Bladder microvascular endothelial cell (primary cell): Measurements from ENCODE around the gene PPIP5K2. TPM values are rescaled to one million over a fixed set of nuclear protein-coding genes. Genes with fewer than 3 reads are reported as not detected.

Source experiments
- total RNA-seq: library from RNA; depleted of rRNA; stranded (reverse); fragments of >200 nt; gene quantifications from 2 replicates; pipeline ENCODE4 v1.2.3, GENCODE V29; 2014

The PPIP5K2 gene
- 20.6 and 59.5 TPM in 2 replicates for total RNA-seq

DNA sequence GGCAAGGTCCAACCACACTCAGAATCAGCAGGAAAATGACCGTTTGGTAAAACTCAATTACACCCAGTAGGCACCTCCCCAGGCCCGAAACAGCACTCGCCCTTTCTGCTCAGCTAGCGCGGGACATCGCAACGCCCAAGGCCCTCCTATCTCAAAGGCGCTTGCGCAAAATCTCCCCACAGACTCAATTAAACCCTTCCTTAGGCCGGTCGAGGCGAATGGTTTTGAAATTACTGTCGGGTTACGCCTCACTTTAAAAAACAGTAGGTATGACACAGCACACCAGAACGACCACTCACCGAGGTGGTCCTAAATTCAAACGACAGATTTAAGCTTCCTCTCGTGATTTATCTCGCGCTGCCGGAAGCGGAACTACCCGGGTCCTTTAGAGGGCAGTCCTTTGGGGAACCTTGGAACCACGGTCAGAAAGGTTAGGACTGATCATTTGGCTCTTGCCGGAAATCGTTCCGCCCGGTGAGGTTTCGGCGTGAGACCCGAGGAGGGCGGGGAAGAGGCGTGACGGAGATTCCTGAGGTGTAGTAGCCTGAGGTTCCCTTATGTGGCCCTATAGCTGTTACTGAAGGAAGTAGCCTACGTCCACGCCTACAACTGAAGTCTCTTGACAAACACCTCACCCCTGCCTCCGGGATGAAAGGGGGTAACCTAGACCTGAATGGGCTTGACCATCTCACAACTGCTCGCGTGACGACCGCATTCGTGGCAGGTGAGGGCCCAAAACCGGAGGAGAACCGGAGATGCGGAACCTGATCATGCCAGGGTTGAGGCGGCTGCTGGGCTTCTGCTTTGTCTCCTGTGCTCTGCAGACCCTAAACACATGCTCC is at the start of gene PPIP5K2, which contains the start of gene GIN1:
Gene PPIP5K2 (plus strand): TSS at position 537 of the 842 bp plus-strand sequence. CDS start 9,289 bp downstream, outside the sequence.
Gene GIN1 (minus strand): TSS at position 374 of the 842 bp plus-strand sequence. CDS start 11,431 bp downstream, outside the sequence.

DNA sequence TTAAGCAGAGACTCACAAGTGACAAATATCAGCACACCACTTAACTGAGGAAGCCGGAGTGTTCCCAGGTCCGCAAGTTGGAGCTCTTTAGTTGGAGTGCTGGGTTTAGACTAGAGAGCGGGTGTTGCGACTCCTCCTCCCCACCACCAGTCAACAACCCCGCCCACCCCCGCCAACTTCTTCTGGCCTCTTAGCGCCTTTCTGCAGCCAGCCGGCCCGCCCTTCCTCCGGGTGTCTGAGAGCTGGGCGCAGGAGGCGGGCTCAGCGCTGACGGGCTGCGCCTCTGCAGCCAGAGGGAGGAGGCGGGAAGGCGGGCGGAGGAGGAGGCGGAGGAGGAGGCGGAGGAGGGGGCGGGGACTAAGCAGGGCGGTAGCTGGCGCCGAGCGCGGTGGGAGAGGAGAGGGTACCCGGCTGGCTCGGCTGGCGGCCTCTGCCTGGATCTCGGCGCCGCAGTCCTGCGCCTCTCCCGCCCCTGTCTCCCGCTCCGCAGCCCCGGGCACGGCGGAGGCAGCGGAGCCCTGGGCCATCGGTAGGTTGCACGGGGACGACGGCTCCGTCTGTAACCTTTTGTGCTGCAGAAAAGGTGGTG is 138.4 kb downstream of the PPIP5K2 start, which contains the start of gene MACIR:
Gene MACIR (plus strand): TSS at position 396 of the 589 bp plus-strand sequence. CDS start 17,157 bp downstream, outside the sequence.

Other genes with a start within 250 kb of the PPIP5K2 start
- gene GIN1, start 163 bp upstream of the PPIP5K2 start, total RNA-seq = 3.6 and 7.0 TPM in 2 replicates
- gene MACIR, start 138.5 kb downstream of the PPIP5K2 start, total RNA-seq = 6.0 and 15.8 TPM in 2 replicates